COLO829 (cell line): Measurements from ENCODE around the gene MCFD2.
A peak's percentile ranks its signal among the peaks of the same experiment; 100 is the strongest.
"Not testable (repeated sequence)": the region's sequence is repeated elsewhere in the genome, so short reads cannot be mapped to it uniquely, and the experiment has no call there.

Experiments used
- DNase-seq: peaks from one replicate; pipeline ENCODE4 v3.0.0; 2012; ENCODE audit warnings: low spot score

MCFD2 gene

DNA sequence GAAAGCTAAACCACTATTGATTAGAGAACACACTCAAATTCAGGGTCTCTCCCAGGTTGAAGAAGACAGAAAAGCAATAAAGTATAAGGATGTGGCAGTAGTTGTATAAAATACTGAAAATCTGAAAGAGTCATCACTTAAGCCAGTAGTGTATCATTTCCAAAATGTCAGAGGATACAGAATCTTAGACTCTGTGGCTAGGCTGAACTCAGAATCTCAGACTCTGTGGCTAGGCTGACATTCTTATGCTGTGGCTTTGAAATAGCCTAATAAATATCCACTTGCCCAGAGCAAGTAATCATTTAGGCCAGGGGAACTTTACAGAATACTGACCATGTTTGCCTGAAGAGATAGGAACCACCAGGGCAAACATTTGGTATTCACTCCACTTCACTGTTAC lies 13.1 kb downstream of the MCFD2 start:
- no peak for DNase-seq

DNA sequence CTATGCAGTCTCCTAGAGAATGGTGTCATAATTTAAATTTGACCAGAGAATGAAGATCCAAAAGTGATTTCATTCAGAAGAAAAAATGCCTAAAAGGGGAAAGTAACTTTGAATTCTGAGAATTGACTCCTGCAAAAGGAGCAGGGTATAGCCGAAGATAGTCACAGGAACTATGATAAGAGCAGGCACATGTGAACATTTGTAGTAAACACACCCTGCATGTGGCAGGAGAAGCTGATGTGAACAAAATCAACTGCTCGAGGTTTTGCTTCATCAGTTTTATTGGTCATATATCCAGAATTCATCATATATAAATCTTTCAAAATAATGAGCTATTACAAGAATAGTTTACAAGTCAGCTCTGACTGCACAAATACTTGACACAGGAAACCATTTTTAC lies 14.0 kb downstream of the MCFD2 start:
- no peak for DNase-seq

- no peak for DNase-seq
Measured at GRCh38 chr2:46900381-46900780, 15.2 kb downstream of the MCFD2 start.

DNA sequence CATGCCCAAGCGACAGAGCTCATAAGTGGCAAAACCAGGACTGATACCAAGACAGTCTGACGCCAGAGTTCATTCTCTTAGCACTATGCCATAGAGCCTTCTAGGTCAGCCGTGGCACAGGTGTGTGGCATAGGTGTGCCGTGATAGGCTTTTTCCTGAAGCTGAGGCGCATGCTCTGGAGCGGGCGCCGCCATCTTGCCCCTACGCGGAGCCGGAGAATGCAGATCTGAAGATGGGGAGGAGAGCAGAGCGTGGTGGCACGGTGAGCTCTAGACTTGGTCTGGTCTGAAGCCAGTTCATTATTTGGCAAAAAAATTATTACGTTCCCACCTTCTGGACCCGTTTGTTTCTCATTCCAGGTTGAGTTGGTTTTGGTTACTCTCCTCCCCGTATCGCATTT lies 16.6 kb downstream of the MCFD2 start:
- DNase-seq: no peak

- no peak for DNase-seq
Measured at GRCh38 chr2:46898024-46898423, 17.6 kb downstream of the MCFD2 start.

GRCh38 chr2:46893269-46893939 lies 22.2 kb downstream of the MCFD2 start:
- DNase-seq: no peak

- no peak for DNase-seq
Measured at GRCh38 chr2:46891956-46892553, 23.6 kb downstream of the MCFD2 start.

GRCh38 chr2:46888421-46888952 lies 27.1 kb downstream of the MCFD2 start:
- no peak for DNase-seq

DNA sequence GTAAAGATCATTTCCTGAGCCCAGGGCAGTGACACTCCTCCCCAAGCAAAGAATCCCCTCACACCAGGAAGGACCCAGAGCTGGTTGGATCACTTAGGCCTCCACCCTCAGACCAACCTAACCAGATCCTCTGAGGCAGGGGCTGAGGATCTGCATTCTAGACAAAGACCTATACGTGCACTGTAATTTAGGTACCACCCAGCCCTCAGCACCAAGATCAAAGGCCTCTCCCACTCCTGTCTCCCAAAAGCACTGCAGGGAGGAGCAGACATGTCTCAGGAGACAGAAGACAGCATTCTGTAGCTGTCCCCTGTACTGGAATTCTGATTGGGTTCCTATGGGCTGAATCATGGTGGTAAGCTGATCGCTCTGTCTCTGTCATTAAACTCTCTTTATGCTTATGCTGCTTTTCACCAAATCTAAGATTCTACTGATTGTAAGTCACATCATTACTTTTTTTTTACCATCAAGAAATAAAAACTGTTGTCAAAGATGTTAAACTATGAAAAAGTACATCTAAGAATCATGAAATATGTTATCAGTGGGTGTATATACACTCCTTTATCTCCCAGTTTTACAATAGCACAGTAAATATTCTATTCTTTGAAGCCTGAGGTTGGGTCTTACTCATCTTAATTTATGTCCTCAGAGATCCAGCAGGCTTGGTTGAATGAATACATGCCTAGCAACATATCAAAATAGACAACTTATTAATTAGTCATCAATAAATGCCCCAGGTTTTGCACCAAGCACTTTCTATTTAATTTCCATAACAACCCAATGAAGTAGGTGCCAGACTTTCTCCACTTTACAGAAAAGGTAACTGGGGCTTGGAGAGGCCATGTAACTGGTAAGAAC lies 28.3 kb downstream of the MCFD2 start:
- DNase-seq: no peak

GRCh38 chr2:46886268-46887027 lies 29.2 kb downstream of the MCFD2 start:
- no peak for DNase-seq

GRCh38 chr2:46885376-46885775 lies 30.2 kb downstream of the MCFD2 start:
- no peak for DNase-seq

DNA sequence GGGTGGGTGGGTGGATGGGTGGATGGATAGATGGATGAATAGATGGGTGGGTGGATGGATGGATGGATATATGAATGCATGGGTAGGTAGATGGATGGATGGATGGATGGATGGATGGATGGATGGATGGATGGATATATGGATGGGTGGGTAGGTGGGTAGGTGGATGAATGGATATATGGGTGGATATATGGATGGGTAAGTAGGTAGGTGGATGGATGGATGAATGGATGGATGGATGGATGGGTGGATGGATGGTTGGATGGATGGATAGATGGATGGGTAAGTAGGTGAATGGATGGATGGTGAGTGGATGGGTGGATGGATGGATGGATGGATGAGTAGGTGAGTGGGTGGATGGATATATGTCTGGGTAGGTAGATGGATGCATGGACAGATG lies 36.1 kb downstream of the MCFD2 start:
- no peak for DNase-seq

- peak; percentile 53 for DNase-seq
Measured at GRCh38 chr2:46878886-46879285, 36.7 kb downstream of the MCFD2 start.

- DNase-seq: no peak
Measured at GRCh38 chr2:46878240-46878877, 37.2 kb downstream of the MCFD2 start.

GRCh38 chr2:46877619-46878113 lies 37.9 kb downstream of the MCFD2 start:
- no peak for DNase-seq

DNA sequence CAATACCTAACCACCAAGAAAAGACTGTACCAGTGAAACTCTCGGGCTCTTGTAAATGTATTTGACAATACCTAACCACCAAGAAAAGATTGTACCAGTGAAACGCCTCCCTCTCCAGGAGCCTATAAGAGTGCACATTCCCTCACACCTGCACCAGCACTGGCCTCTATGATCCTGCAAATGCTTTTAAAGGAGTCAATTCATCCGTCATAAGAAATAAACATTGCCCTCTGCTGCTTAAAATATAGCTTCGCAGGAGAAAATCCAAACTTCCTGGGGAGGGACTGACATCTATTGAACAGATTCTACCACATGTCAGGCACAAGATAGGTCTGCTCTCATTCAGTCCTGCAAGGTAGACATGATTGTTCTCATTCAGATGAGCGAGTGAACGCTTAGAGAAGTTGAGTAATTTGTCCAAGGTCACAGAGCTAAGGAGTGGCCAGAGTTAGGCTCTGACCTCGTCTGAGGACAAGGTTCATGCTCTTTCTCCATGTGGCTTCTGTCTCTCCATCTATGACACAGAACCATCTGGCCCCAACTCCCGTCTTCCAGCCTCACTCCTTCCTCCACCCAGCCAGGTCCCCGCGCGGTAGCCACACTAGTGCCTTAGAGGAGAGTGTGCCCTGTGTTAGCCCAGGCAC lies 38.7 kb downstream of the MCFD2 start:
- peak; percentile 83 for DNase-seq

DNA sequence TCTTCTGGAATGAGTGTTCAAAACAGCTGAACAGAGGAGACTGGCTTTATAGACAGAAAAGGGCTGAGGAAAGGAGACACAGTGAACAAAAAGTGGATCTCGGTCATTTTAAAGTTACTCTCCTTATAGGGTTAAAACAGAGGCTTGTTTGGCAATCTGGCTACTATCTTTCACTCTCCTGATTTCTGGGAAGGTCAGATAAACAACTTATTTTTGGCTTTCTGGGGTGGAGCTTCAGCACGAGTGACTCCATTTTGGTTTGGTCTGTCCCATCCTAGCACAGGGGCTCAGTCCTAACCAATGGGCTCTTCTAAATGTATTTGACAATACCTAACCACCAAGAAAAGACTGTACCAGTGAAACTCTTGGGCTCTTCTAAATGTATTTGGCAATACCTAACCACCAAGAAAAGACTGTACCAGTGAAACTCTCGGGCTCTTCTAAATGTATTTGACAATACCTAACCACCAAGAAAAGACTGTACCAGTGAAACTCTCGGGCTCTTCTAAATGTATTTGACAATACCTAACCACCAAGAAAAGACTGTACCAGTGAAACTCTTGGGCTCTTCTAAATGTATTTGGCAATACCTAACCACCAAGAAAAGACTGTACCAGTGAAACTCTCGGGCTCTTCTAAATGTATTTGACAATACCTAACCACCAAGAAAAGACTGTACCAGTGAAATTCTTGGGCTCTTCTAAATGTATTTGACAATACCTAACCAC lies 39.5 kb downstream of the MCFD2 start:
- not testable (repeated sequence) for DNase-seq

DNA sequence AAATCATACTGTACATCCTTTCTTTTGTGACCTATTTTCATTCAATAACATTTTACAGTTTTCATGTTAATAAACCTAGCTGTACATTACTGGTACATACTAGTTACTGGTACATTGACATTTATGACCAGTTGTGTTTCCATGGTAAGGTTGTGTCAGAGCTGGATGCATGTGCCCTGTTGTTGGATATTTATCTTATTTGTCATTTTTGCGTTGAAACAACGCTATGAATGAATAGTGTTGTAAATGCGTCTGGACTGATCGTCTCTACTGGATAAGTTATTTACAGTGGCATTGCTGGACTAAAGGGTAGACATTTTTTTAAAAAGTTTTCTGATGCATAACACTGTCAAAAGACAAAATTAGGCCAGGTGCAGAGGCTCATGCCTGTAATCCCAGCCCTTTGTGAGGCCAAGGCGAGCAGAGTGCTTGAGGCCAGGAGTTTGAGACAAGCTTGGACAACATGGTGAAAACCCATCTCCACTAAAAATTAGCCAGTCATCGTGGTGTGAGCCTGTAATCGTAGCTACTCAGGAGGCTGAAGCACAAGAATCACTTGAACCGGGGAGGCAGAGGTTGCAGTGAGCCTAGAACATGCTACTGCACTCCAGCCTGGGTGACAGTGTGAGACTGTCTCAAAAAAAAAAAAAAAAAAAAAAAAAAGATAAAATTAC lies 40.2 kb downstream of the MCFD2 start:
- no peak for DNase-seq

DNA sequence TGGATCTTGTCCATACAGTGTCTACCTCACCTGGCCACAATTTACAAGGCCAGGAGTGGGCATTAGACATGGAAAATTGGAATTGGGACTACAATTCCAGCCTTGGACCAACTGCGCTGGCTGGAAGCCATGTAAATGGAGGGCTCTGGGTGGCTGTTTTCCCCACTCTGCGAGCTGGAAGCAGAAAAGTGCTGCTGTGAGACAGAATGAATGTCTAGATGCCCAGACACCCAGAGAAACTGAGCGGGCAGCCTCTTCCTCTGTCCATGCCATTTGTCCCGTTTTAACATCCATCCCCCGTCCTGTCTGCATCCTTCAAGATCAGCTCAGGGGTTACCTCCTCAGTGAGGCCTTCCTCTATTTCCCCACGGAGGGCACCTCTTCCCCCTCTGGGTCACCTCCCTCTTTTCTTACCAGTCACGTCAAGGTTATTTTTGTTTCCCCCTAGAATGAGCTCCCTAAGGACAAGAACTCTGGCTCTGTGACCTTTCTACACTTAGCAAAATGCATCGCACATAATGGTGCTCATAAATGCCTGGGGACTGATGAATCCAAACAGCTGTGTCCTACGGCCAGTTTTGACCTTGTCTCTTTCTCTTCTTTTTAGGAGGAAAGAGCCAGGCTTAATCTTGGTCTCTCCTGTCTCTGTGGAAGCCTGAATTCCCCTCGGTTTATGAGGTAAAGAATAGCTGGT lies 41.2 kb downstream of the MCFD2 start:
- DNase-seq: no peak
